T-helper 1 cell (primary cell): ENCODE results near the gene SF1.
"Not testable (repeated sequence)": the region's sequence is repeated elsewhere in the genome, so short reads cannot be mapped to it uniquely, and the experiment has no call there.

Source experiments
- DNase-seq, 5 donors: peaks; one replicate each; pipeline ENCODE4 v3.0.0-alpha.2; 2012 to 2020
- total RNA-seq, 4 donors: gene quantifications; one replicate each; lab custom pipeline; 2026; lab: John Stamatoyannopoulos, UW

The SF1 gene
- total RNA-seq = 593 to 715 (median 660) reads per million in 4 donors

GRCh38 chr11:64778473-64779298, at the start of gene SF1:
Gene SF1, minus strand, starts transcription at chr11:64778542. Its CDS starts 150 bp downstream, at chr11:64778392.
- peak; percentile 98 to 100 (median 99) for DNase-seq

GRCh38 chr11:64827451-64827839, 49.1 kb upstream of the SF1 start:
- DNase-seq = no peak

GRCh38 chr11:64826578-64827450, 48.5 kb upstream of the SF1 start:
- no peak for DNase-seq

- DNase-seq = no peak
Observed at GRCh38 chr11:64826062-64826461, 47.7 kb upstream of the SF1 start.

- DNase-seq = no peak
Observed at GRCh38 chr11:64823568-64824119, 45.3 kb upstream of the SF1 start.

GRCh38 chr11:64817476-64817875, 39.1 kb upstream of the SF1 start:
- DNase-seq = no peak

- DNase-seq = not testable (repeated sequence)
Observed at GRCh38 chr11:64815433-64815832, 37.1 kb upstream of the SF1 start.

GRCh38 chr11:64814712-64815187, 36.4 kb upstream of the SF1 start:
- no peak for DNase-seq

GRCh38 chr11:64813826-64814225, 35.5 kb upstream of the SF1 start:
- DNase-seq = no peak

GRCh38 chr11:64810891-64811272, 32.5 kb upstream of the SF1 start:
- peak in 2 of 5 donors; percentile 41 to 54 for DNase-seq

GRCh38 chr11:64810271-64810890, 32.0 kb upstream of the SF1 start, which contains the start of gene MEN1:
Gene MEN1, minus strand, starts transcription at chr11:64810551. Its CDS starts 442 bp downstream, at chr11:64810109.
- peak; percentile 52 to 86 (median 64) for DNase-seq

- no peak for DNase-seq
Observed at GRCh38 chr11:64809781-64810241, 31.5 kb upstream of the SF1 start.

GRCh38 chr11:64805481-64805880, 27.1 kb upstream of the SF1 start:
- DNase-seq = no peak

GRCh38 chr11:64804346-64805210, 26.2 kb upstream of the SF1 start:
- DNase-seq = no peak

GRCh38 chr11:64803846-64804345, 25.6 kb upstream of the SF1 start:
- DNase-seq = no peak

GRCh38 chr11:64803158-64803845, 25.0 kb upstream of the SF1 start, which contains the start of gene MAP4K2:
Gene MAP4K2, minus strand, starts transcription at chr11:64803214. Its CDS starts 65 bp downstream, at chr11:64803149.
- DNase-seq = peak; percentile 78 to 93 (median 84)

GRCh38 chr11:64802370-64803157, 24.2 kb upstream of the SF1 start:
- DNase-seq = peak in 2 of 5 donors; percentile 32

- no peak for DNase-seq
Observed at GRCh38 chr11:64801561-64802369, 23.4 kb upstream of the SF1 start.

- no peak for DNase-seq
Observed at GRCh38 chr11:64801158-64801464, 22.8 kb upstream of the SF1 start.
